NK-92 treated with Interleukin-12 subunit alpha and Interleukin-12 subunit beta, amount 100 ng/mL, for 24 hours (cell line): ENCODE results near the gene IREB2.
"Not testable (repeated sequence)": the region's sequence is repeated elsewhere in the genome, so short reads cannot be mapped to it uniquely, and the experiment has no call there.

Experiments used
- DNase-seq: peaks from one replicate; lab custom pipeline; 2025; lab: John Stamatoyannopoulos, UW

Gene IREB2

GRCh38 chr15:78477295-78477694, 39.3 kb downstream of the IREB2 start:
- DNase-seq: no peak

DNA sequence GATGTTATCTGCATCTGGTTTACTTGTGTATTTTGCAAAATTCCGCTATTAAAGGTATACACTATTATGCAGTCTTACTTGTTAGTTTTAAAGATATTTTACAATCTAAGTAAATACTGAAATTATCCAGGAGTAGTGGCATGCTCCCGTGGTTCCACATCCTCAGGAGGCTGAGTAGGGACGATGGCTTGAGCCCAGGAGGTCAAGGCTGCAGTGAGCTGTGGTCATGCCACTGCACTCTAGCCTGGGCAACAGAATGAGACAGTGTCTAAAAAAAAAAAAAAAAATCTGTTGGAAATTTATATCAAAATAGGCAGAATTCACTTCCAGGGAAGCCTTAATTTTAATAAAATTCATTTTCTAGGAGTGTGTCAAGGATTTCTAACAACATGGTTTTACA, 41.6 kb downstream of the IREB2 start:
- no peak for DNase-seq

DNA sequence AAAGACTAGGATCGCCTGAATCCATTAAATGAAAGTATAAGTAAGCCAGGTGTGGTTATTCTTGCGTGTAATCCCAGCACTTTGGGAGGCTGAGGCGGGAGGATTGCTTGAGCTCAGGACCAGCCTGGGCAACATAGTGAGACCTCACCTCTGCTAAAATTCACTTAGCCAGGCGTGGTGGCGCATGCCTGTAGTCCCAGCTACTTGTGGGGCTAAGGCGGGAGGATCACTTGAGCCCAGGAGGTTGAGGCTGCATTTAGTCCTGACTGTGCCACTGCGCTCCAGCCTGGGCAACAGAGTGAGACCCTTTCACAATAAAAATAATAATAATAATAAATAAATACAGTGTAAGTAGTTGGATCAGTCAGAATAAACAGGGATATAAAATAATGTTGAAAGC, 43.9 kb downstream of the IREB2 start:
- no peak for DNase-seq

DNA sequence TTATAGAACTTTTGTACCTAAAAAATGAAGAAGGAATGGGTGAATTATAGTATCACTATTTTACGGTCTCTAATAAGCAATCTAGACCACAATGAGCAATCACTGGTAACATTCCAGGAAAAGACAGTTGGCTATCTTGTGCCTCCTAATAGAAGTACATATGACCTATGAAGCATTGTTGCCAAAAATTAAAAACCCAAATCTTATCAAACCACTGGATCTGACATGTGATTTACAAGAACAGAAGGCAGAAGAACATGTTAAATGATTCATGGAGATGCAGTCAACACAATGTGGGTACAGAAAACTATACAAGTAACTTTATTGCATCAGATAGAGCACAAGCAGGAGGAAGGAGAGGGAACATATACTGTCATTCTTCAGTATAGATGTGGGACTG, 54.9 kb downstream of the IREB2 start:
- no peak for DNase-seq

GRCh38 chr15:78501857-78502256, 63.8 kb downstream of the IREB2 start:
- DNase-seq: no peak

DNA sequence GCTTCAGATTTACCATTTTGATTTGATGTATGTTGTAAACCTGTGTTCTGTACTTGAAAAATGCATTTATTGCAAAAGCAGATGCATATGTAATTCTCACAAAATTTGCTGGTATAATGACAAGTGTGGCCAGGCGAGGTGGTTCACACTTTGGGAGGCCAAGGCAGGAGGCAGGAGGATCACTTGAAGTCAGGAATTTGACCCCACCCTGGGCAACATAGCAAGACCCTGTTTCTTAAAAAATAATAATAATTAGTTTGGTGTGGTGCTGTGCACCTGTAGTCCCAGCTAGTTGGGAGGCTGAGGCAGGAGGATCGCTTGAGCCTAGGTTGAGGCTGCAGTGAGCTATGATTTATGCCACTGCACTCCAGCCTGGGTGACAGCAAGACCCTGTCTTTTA, 64.6 kb downstream of the IREB2 start:
- DNase-seq: no peak

DNA sequence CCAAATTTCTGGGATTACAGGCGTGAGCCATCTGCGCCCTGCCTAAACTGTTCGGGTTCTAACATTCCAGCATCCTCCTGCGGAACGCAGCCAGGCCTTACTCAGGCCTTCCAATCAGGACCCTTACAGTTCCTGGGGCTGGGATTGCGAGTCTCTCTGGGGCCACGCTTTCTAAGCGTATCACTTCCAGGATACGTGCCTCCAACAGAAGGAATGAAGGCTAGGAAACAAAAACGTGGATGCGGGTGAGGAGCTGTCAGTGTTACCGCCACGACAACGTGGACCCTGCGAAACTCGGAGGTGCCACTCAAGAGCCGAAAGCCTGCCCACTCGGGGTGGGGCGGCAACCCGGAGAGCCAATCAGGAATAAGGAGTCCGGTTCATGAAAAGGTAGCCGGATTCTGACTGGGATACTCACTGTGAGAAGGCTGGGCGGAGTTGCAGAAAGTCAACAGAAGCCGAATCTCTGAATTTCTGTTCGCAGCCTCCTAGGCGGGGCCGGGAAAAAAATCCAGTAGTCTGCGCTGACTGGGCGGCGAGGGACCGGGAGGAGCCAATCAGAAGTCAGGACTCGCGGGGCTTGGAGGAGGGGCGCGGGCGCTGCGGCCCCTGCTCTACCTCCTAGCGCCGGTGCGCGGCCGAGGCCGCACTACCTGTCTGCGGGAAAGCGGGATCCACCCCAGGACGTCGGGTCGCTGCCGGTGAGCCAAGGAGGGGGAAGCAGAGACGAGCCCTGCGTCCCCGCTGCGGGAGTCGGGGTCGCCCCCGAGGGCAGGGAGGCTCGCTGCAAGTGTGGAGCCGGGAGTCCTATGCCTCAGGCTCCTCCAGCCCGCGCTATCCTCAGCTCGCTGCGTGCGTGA, 69.2 kb downstream of the IREB2 start, which contains the start of gene HYKK:
Gene HYKK, plus strand, starts transcription at position 607 of the 860 bp plus-strand sequence. CDS start 5,512 bp downstream, outside the sequence.
- peak; percentile 49 for DNase-seq

DNA sequence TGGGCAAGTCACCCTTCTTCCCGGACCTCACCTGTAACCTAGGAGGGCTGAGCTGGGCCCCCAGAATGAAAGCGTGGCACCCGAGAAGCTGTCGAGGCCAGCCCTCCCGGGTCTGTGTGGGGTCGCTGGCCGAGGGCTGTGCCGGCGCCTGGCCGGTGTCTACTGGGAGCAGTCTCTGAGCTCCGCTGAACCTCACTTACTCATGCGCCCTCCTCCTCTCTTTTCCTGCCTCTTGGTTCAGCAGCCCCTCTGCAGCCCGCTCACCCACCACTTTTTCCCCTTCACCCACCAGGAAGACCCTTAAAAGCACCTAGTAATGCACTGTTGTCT, 69.8 kb downstream of the IREB2 start:
- DNase-seq: no peak

- no peak for DNase-seq
Observed at GRCh38 chr15:78508272-78508671, 70.3 kb downstream of the IREB2 start.

GRCh38 chr15:78509726-78510312, 71.8 kb downstream of the IREB2 start:
- DNase-seq: no peak

- DNase-seq: not testable (repeated sequence)
Observed at GRCh38 chr15:78520035-78520434, 82.0 kb downstream of the IREB2 start.

GRCh38 chr15:78524230-78524629, 86.2 kb downstream of the IREB2 start:
- DNase-seq: no peak

- DNase-seq: no peak
Observed at GRCh38 chr15:78527325-78527724, 89.3 kb downstream of the IREB2 start.

DNA sequence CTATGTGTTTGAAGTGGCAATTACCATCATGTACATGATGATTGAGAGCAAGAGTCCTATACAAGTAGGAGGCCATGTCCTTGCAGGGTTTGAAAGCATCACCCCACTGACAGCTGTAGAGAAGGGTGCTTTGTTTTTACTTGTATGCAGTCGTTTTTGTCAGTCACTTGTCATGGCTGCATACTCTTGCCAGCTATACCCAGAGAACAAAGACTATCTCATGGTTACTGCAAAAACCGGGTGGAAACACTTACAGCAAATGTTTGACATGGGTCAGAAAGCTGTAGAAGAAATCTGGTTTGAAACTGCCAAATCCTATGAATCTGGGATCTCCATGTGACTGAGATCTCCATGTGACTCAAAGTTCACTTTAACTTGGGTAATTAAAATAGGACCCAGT, 95.3 kb downstream of the IREB2 start:
- DNase-seq: no peak

- no peak for DNase-seq
Observed at GRCh38 chr15:78536134-78536533, 98.1 kb downstream of the IREB2 start.

GRCh38 chr15:78537266-78537905, 99.4 kb downstream of the IREB2 start:
- no peak for DNase-seq

- DNase-seq: no peak
Observed at GRCh38 chr15:78538358-78538757, 100.3 kb downstream of the IREB2 start.

DNA sequence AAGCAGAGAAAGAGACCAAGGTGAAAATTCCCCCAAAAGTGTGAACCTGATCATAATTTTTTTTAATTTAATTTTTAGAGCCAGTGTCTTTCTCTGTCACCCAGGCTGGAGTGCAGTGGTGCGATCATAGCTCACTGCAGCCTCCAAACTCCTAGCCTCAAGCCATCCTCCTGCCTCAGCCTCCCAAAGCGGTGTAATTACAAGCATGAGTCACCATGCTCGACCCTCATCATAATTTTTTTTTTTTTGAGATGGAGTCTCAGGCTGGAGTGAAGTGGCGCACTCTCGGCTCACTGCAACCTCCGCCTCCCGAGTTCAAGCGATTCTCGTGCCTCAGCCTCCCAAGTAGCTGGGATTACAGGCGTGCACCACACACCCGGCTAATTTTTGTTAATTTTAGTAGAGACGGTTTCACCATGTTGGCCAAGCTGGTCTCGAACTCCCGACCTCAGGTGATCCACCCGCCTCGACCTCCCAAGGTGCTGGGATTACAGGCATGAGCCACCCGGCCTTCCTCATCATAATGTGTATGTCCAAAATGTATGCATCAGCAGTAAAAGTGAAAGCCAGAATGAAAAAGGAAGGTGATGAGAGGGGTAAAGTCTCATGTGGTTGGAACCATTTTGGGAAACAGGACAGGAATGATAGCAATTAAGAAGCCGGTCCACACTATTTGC, 101.6 kb downstream of the IREB2 start:
- DNase-seq: not testable (repeated sequence)

GRCh38 chr15:78540141-78540870, 102.3 kb downstream of the IREB2 start, which contains the start of gene PSMA4:
PSMA4 (plus strand) TSS chr15:78540444; CDS start chr15:78541928, 1,484 bp downstream.
- DNase-seq: peak; percentile 93

- DNase-seq: peak; percentile 22
Observed at GRCh38 chr15:78540871-78541743, 103.1 kb downstream of the IREB2 start.

- DNase-seq: no peak
Observed at GRCh38 chr15:78541744-78542034, 103.7 kb downstream of the IREB2 start.
